ENCODE results near the gene LPP. TPM values are rescaled to one million over a fixed set of nuclear protein-coding genes. Genes with fewer than 3 reads are reported as not detected.

LPP gene
- total RNA-seq, 4 donors from 2014 or later = 109 to 170 (median 132) TPM

- no peak overlapping the region for H3K27ac ChIP-seq
- no peak for DNase-seq
- H3K9me3 ChIP-seq = no peaks in the 10 kb centered on the region
- H3K27me3 ChIP-seq = no peaks in the 10 kb centered on the region
- H3K4me1 ChIP-seq = no peaks in the 10 kb centered on the region
- H3K36me3 ChIP-seq = peaks cover 0 to 27% (median 0%) of the 10 kb centered on the region in 3 donors
- no peak overlapping the region for H3K4me3 ChIP-seq
- TF ChIP-seq POLR2A (IDR thresholded peaks at IDR 0.05) = no peak
- no peak for TF ChIP-seq CTCF (IDR thresholded peaks at IDR 0.05)
These were observed 715.7 kb downstream of the LPP start for GRCh38 chr3:188869628-188870027.

GRCh38 chr3:188870431-188870830, 716.5 kb downstream of the LPP start:
- no peak for TF ChIP-seq POLR2A (IDR thresholded peaks at IDR 0.05)
- no peak for TF ChIP-seq CTCF (IDR thresholded peaks at IDR 0.05)
- peaks cover 0 to 35% (median 0%) of the 10 kb centered on the region in 3 donors for H3K36me3 ChIP-seq

GRCh38 chr3:188874576-188874975, 720.6 kb downstream of the LPP start:
- Histone ChIP-seq H3K27me3 (no peaks in the 10 kb centered on the region), H3K4me1 (no peaks in the 10 kb centered on the region), H3K27ac (no peak overlapping the region), H3K36me3 (peaks cover 0 to 41% (median 0%) of the 10 kb centered on the region in 3 donors), H3K9me3 (no peaks in the 10 kb centered on the region), H3K4me3 (no peak overlapping the region)
- no peak for DNase-seq
- TF ChIP-seq POLR2A (IDR thresholded peaks at IDR 0.05) (no peak), CTCF (IDR thresholded peaks at IDR 0.05) (no peak)

More at GRCh38 chr3:188870431-188870830, 716.5 kb downstream of the LPP start:
- H3K27ac ChIP-seq = no peak overlapping the region
- no peaks in the 10 kb centered on the region for H3K4me1 ChIP-seq
- H3K9me3 ChIP-seq = no peaks in the 10 kb centered on the region
- no peak for DNase-seq
- H3K4me3 ChIP-seq = no peak overlapping the region
- no peaks in the 10 kb centered on the region for H3K27me3 ChIP-seq

GRCh38 chr3:188875413-188875812, 721.5 kb downstream of the LPP start:
- no peaks in the 10 kb centered on the region for H3K4me1 ChIP-seq
- no peak overlapping the region for H3K27ac ChIP-seq
- no peaks in the 10 kb centered on the region for H3K27me3 ChIP-seq
- TF ChIP-seq POLR2A (IDR thresholded peaks at IDR 0.05) = no peak
- no peak for TF ChIP-seq CTCF (IDR thresholded peaks at IDR 0.05)
- no peak overlapping the region for H3K4me3 ChIP-seq
- DNase-seq = no peak
- peaks cover 0 to 41% (median 0%) of the 10 kb centered on the region in 3 donors for H3K36me3 ChIP-seq
- H3K9me3 ChIP-seq = no peaks in the 10 kb centered on the region

GRCh38 chr3:188876370-188876769, 722.4 kb downstream of the LPP start:
- Histone ChIP-seq H3K9me3 (no peaks in the 10 kb centered on the region), H3K27ac (no peak overlapping the region), H3K36me3 (peaks cover 0 to 44% (median 0%) of the 10 kb centered on the region in 3 donors), H3K4me1 (no peaks in the 10 kb centered on the region), H3K27me3 (no peaks in the 10 kb centered on the region), H3K4me3 (no peak overlapping the region)
- TF ChIP-seq CTCF (IDR thresholded peaks at IDR 0.05) = no peak
- TF ChIP-seq POLR2A (IDR thresholded peaks at IDR 0.05) = no peak
- no peak for DNase-seq

- no peak overlapping the region for H3K27ac ChIP-seq
- no peaks in the 10 kb centered on the region for H3K9me3 ChIP-seq
- peaks cover 0 to 45% (median 0%) of the 10 kb centered on the region in 3 donors for H3K36me3 ChIP-seq
- DNase-seq = no peak
- H3K4me1 ChIP-seq = no peaks in the 10 kb centered on the region
- TF ChIP-seq POLR2A (IDR thresholded peaks at IDR 0.05) (no peak), CTCF (IDR thresholded peaks at IDR 0.05) (no peak)
- no peak overlapping the region for H3K4me3 ChIP-seq
- no peaks in the 10 kb centered on the region for H3K27me3 ChIP-seq
These were observed 723.4 kb downstream of the LPP start for GRCh38 chr3:188877381-188877780.

Measured in Peyer's patch (tissue), 4 donors.